Measurements from ENCODE around the gene ZNF280A. TPM values are rescaled to one million over a fixed set of nuclear protein-coding genes. Genes with fewer than 3 reads are reported as not detected.

The ZNF280A gene
- polyA plus RNA-seq, 1 donor from 2014 or later: not detected

- Histone ChIP-seq H3K27ac (ENCODE audit: low read length) (no peak overlapping the region), H3K9me3 (ENCODE audit: low read length) (no peaks in the 10 kb centered on the region), H3K9ac (ENCODE audit: low read length) (no peak overlapping the region), H3K9me2 (ENCODE audit: insufficient read depth, low read length) (no peaks in the 10 kb centered on the region), H2AFZ (ENCODE audit: low read depth, low read length) (no peak overlapping the region), H3K36me3 (ENCODE audit: insufficient read depth, low read length) (peaks cover 6% of the 10 kb centered on the region), H3F3A (ENCODE audit: insufficient read depth, low read length, poor library complexity, severe bottlenecking) (no peaks in the 10 kb centered on the region), H3K27me3 (ENCODE audit: insufficient read depth, low read depth, low read length) (no peaks in the 10 kb centered on the region), H4K20me1 (ENCODE audit: insufficient read depth) (no peaks in the 10 kb centered on the region), H3K79me2 (replicated peaks; ENCODE audit: insufficient read depth, low read length) (no peaks in the 10 kb centered on the region), H3K4me3 (ENCODE audit: low read length) (no peak overlapping the region), H3K4me2 (ENCODE audit: low read length) (no peak overlapping the region)
- TF ChIP-seq EZH2 (IDR thresholded peaks at IDR 0.05; ENCODE audit: borderline replicate concordance, insufficient read depth, low read length, poor library complexity, severe bottlenecking) (no peak), REST (IDR thresholded peaks at IDR 0.05; ENCODE audit: borderline replicate concordance) (no peak), POLR2AphosphoS5 (IDR thresholded peaks at IDR 0.05) (no peak), MXI1 (conservative IDR thresholded peaks at IDR 0.05; ENCODE audit: poor library complexity, severe bottlenecking) (no peak), EP300 (conservative IDR thresholded peaks at IDR 0.05; ENCODE audit: poor library complexity, severe bottlenecking) (no peak), SMC3 (conservative IDR thresholded peaks at IDR 0.05; ENCODE audit: poor library complexity) (no peak), TAF1 (IDR thresholded peaks at IDR 0.05; ENCODE audit: low read depth) (no peak), RAD21 (conservative IDR thresholded peaks at IDR 0.05) (no peak)
- TF ChIP-seq, protein P1, sequence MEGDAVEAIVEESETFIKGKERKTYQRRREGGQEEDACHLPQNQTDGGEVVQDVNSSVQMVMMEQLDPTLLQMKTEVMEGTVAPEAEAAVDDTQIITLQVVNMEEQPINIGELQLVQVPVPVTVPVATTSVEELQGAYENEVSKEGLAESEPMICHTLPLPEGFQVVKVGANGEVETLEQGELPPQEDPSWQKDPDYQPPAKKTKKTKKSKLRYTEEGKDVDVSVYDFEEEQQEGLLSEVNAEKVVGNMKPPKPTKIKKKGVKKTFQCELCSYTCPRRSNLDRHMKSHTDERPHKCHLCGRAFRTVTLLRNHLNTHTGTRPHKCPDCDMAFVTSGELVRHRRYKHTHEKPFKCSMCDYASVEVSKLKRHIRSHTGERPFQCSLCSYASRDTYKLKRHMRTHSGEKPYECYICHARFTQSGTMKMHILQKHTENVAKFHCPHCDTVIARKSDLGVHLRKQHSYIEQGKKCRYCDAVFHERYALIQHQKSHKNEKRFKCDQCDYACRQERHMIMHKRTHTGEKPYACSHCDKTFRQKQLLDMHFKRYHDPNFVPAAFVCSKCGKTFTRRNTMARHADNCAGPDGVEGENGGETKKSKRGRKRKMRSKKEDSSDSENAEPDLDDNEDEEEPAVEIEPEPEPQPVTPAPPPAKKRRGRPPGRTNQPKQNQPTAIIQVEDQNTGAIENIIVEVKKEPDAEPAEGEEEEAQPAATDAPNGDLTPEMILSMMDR (IDR thresholded peaks at IDR 0.05; ENCODE audit: poor library complexity, severe bottlenecking): no peak
Measured at GRCh38 chr22:22480940-22481339, 39.1 kb downstream of the ZNF280A start.

DNA sequence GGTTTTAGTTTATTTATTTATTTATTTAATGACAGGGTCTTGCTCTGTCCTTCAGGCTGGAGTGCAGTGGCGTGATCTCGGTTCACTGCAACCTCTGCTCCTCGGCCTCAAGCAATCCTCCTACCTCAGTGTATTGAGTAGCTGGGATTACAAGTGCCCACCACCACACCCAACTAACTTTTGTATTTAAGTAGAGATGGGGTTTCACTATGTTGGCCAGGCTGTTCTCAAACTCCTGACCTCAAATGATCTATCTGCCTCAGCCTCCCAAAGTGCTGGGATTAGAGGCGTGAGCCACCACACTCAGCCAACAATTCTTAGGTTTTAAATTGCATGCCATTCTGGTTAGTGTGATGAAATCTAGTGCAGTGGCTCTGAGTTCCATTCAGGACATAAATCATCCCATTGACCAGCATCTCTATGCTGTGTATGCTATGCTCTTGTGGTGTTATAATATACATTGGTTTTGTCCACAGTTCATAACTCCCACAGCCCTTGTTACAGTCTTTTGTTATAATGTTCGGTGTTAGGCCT, 40.0 kb downstream of the ZNF280A start:
- H3K27ac ChIP-seq (ENCODE audit: low read length): no peak overlapping the region
- H3K27me3 ChIP-seq (ENCODE audit: insufficient read depth, low read depth, low read length): no peaks in the 10 kb centered on the region
- H3K4me2 ChIP-seq (ENCODE audit: low read length): no peak overlapping the region

More for the DNA sequence above, 40.0 kb downstream of the ZNF280A start:
- Histone ChIP-seq H4K20me1 (ENCODE audit: insufficient read depth) (no peaks in the 10 kb centered on the region), H2AFZ (ENCODE audit: low read depth, low read length) (no peak overlapping the region), H3K79me2 (replicated peaks; ENCODE audit: insufficient read depth, low read length) (no peaks in the 10 kb centered on the region), H3K4me3 (ENCODE audit: low read length) (no peak overlapping the region), H3F3A (ENCODE audit: insufficient read depth, low read length, poor library complexity, severe bottlenecking) (no peaks in the 10 kb centered on the region), H3K36me3 (ENCODE audit: insufficient read depth, low read length) (no peaks in the 10 kb centered on the region), H3K9me2 (ENCODE audit: insufficient read depth, low read length) (no peaks in the 10 kb centered on the region), H3K9me3 (ENCODE audit: low read length) (no peaks in the 10 kb centered on the region), H3K9ac (ENCODE audit: low read length) (no peak overlapping the region)
- no peak for TF ChIP-seq REST (IDR thresholded peaks at IDR 0.05; ENCODE audit: borderline replicate concordance)
- TF ChIP-seq RAD21 (conservative IDR thresholded peaks at IDR 0.05): no peak
- no peak for TF ChIP-seq TAF1 (IDR thresholded peaks at IDR 0.05; ENCODE audit: low read depth)
- TF ChIP-seq EZH2 (IDR thresholded peaks at IDR 0.05; ENCODE audit: borderline replicate concordance, insufficient read depth, low read length, poor library complexity, severe bottlenecking): no peak
- TF ChIP-seq SMC3 (conservative IDR thresholded peaks at IDR 0.05; ENCODE audit: poor library complexity): no peak
- TF ChIP-seq MXI1 (conservative IDR thresholded peaks at IDR 0.05; ENCODE audit: poor library complexity, severe bottlenecking): no peak
